ENCODE results near the gene IL5. TPM values are rescaled to one million over a fixed set of nuclear protein-coding genes. Genes with fewer than 3 reads are reported as not detected.

IL5 gene
- total and polyA plus RNA-seq, 2 of the 13 experiments (the other 11 are each of a cell fraction or from before 2014, with no cell fraction given), result not detected

- TF ChIP-seq SOX13 (IDR thresholded peaks at IDR 0.05), result no peak
- 0 out of 4 replicates have a peak, but pooled peaks of 1 of the 2 experiments have one; percentile 32 for TF ChIP-seq SOX13 (CRISPR knock-in tag; conservative IDR thresholded peaks at IDR 0.05 in 1 of 2, IDR thresholded peaks at IDR 0.05 in 1 of 2)
- no peak for TF ChIP-seq SMARCE1 (IDR thresholded peaks at IDR 0.05; ENCODE audit: borderline replicate concordance)
- no peak for TF ChIP-seq MYC (CRISPR knock-in tag; IDR thresholded peaks at IDR 0.05; ENCODE audit: borderline replicate concordance)
- TF ChIP-seq ZGPAT (CRISPR knock-in tag; IDR thresholded peaks at IDR 0.05), result no peak
- TF ChIP-seq FOXA1 (IDR thresholded peaks at IDR 0.05), result no peak
- peak; percentile 60 for TF ChIP-seq FOXA1 (CRISPR knock-in tag; IDR thresholded peaks at IDR 0.05)
- no peak for TF ChIP-seq SMAD9 (CRISPR knock-in tag; IDR thresholded peaks at IDR 0.05)
- TF ChIP-seq RXRB (CRISPR knock-in tag; IDR thresholded peaks at IDR 0.05; ENCODE audit: borderline replicate concordance), result peak; percentile 66
- no peak for TF ChIP-seq ZNF530 (CRISPR knock-in tag; IDR thresholded peaks at IDR 0.05; ENCODE audit: low read depth)
- TF ChIP-seq SRSF9 (IDR thresholded peaks at IDR 0.05; ENCODE audit: borderline replicate concordance, insufficient read depth, low read depth, low read length, poor library complexity, severe bottlenecking), result no peak
- TF ChIP-seq MIER3 (CRISPR knock-in tag; IDR thresholded peaks at IDR 0.05; ENCODE audit: borderline replicate concordance), result peak; percentile 27; the same call in 1 of the 2 replicates
- no peak for TF ChIP-seq MAX (IDR thresholded peaks at IDR 0.05)
- TF ChIP-seq SCMH1 (CRISPR knock-in tag; IDR thresholded peaks at IDR 0.05; ENCODE audit: borderline replicate concordance), result no peak
- no peak for TF ChIP-seq RNF2 (conservative IDR thresholded peaks at IDR 0.05; ENCODE audit: low read depth)
- TF ChIP-seq PPARG (CRISPR knock-in tag; conservative IDR thresholded peaks at IDR 0.05), result peak; percentile 63; the same call in 1 of the 2 replicates
- no peak; the same call in 1 of the 2 replicates for TF ChIP-seq ISX (CRISPR knock-in tag; conservative IDR thresholded peaks at IDR 0.05)
- TF ChIP-seq CHD2 (IDR thresholded peaks at IDR 0.05; ENCODE audit: low read depth, low read length), result peak; percentile 44; the same call in 1 of the 2 replicates
- no peak for TF ChIP-seq HIVEP1 (CRISPR knock-in tag; IDR thresholded peaks at IDR 0.05)
- no peak for TF ChIP-seq TOE1 (CRISPR knock-in tag; IDR thresholded peaks at IDR 0.05)
- no peak for TF ChIP-seq ZFP36L2 (CRISPR knock-in tag; IDR thresholded peaks at IDR 0.05)
- TF ChIP-seq NR3C1 (CRISPR knock-in tag; IDR thresholded peaks at IDR 0.05), result no peak
- TF ChIP-seq RAD51 (IDR thresholded peaks at IDR 0.05; ENCODE audit: borderline replicate concordance), result no peak
- TF ChIP-seq ZFX (CRISPR knock-in tag; IDR thresholded peaks at IDR 0.05; ENCODE audit: low read depth), result peak; percentile 65
- no peak for TF ChIP-seq ZNF672 (CRISPR knock-in tag; IDR thresholded peaks at IDR 0.05)
- TF ChIP-seq MLLT10 (CRISPR knock-in tag; IDR thresholded peaks at IDR 0.05), result no peak
- TF ChIP-seq ZNF761 (CRISPR knock-in tag; conservative IDR thresholded peaks at IDR 0.05), result no peak
- no peak for TF ChIP-seq PHF20 (CRISPR knock-in tag; IDR thresholded peaks at IDR 0.05)
- peak; percentile 42 for TF ChIP-seq TCF7 (IDR thresholded peaks at IDR 0.05; ENCODE audit: low read depth)
- no peak for TF ChIP-seq HCFC1 (IDR thresholded peaks at IDR 0.05; ENCODE audit: low read depth, low read length)
- TF ChIP-seq ERF (CRISPR knock-in tag; IDR thresholded peaks at IDR 0.05), result peak; percentile 6; the same call in 1 of the 2 replicates
- TF ChIP-seq KMT2A (CRISPR knock-in tag; IDR thresholded peaks at IDR 0.05), result no peak; the same call in 1 of the 2 replicates
- no peak for TF ChIP-seq HOMEZ (CRISPR knock-in tag; IDR thresholded peaks at IDR 0.05; ENCODE audit: low read depth)
Observed at GRCh38 chr5:132557478-132558172, 14.3 kb upstream of the IL5 start (continued).

Data from HepG2 (cell line).